Neural progenitor cell (in vitro differentiated cells): Measurements from ENCODE around the gene MDM1. TPM values are rescaled to one million over a fixed set of nuclear protein-coding genes. Genes with fewer than 3 reads are reported as not detected.

ENCODE experiments used
- DNase-seq: peaks from one replicate; pipeline ENCODE4 v3.0.0-alpha.2; 2016; ENCODE audit warnings: low spot score
- H2AFZ ChIP-seq: fragments of 200-600 bp; sonication (generic); replicated peaks from 2 replicates; pipeline ENCODE4 v1.6.1; 2016; ENCODE audit warnings: antibody characterized with exemption
- H3F3A ChIP-seq: fragments of 200-600 bp; sonication (generic); 2 replicates; pipeline ENCODE4 v1.6.1; 2016; ENCODE audit warnings: antibody characterized with exemption, low read depth
- H3K27ac ChIP-seq: fragments of 200-600 bp; sonication (generic); 2 replicates; pipeline ENCODE4 v1.5.1; 2016; ENCODE audit warnings: mild to moderate bottlenecking
- H3K27me3 ChIP-seq: fragments of 200-600 bp; sonication (generic); 2 replicates; pipeline ENCODE4 v1.6.1; 2016; ENCODE audit warnings: mild to moderate bottlenecking, moderate library complexity
- H3K36me3 ChIP-seq: fragments of 200-600 bp; sonication (generic); 2 replicates; pipeline ENCODE4 v1.5.1; 2016
- H3K4me1 ChIP-seq: fragments of 200-600 bp; sonication (generic); 2 replicates; pipeline ENCODE4 v1.6.1; 2016; ENCODE audit warnings: mixed run types
- H3K4me2 ChIP-seq: fragments of 200-600 bp; sonication (generic); 2 replicates; pipeline ENCODE4 v1.6.1; 2016
- H3K4me3 ChIP-seq: fragments of 200-600 bp; sonication (generic); 2 replicates; pipeline ENCODE4 v1.5.1; 2016
- H3K79me2 ChIP-seq: fragments of 200-600 bp; sonication (generic); 2 replicates; pipeline ENCODE4 v1.6.1; 2016; ENCODE audit warnings: low read depth
- H3K9ac ChIP-seq: fragments of 200-600 bp; sonication (generic); 2 replicates; pipeline ENCODE4 v1.6.1; 2016
- H3K9me3 ChIP-seq: fragments of 200-600 bp; sonication (generic); 2 replicates; pipeline ENCODE4 v1.5.1; 2016; ENCODE audit warnings: low read depth
- H4K20me1 ChIP-seq: fragments of 200-600 bp; sonication (generic); 2 replicates; pipeline ENCODE4 v1.6.1; 2016; ENCODE audit warnings: low read depth
- H3K27ac Mint-ChIP-seq: 3 replicates; pipeline ENCODE4 v1.8.0; 2021; ENCODE audit warnings: mixed read lengths
- H3K27me3 Mint-ChIP-seq: 2 replicates; pipeline ENCODE4 v1.8.0; 2022; ENCODE audit warnings: low read depth, mild to moderate bottlenecking, inconsistent platforms, moderate library complexity, mixed read lengths; ENCODE audit not compliant: insufficient read depth
- H3K36me3 Mint-ChIP-seq: 3 replicates; pipeline ENCODE4 v1.8.0; 2021; ENCODE audit warnings: mixed read lengths
- H3K4me1 Mint-ChIP-seq: 3 replicates; pipeline ENCODE4 v1.8.0; 2021; ENCODE audit warnings: mixed read lengths
- H3K4me3 Mint-ChIP-seq: 3 replicates; pipeline ENCODE4 v1.8.0; 2021; ENCODE audit warnings: mild to moderate bottlenecking, moderate library complexity, mixed read lengths
- H3K9me3 Mint-ChIP-seq: 3 replicates; pipeline ENCODE4 v1.8.0; 2020; ENCODE audit warnings: mixed read lengths
- CTCF ChIP-seq: fragments of 200-600 bp; sonication (generic); IDR thresholded peaks from 2 replicates; pipeline ENCODE4 v1.5.1; 2017; ENCODE audit warnings: antibody characterized with exemption, mild to moderate bottlenecking
- EZH2 ChIP-seq: fragments of 200-600 bp; sonication (generic); IDR thresholded peaks from 2 replicates; pipeline ENCODE4 v1.6.1; 2017; ENCODE audit warnings: antibody characterized with exemption, mild to moderate bottlenecking, moderate library complexity
- EZH2phosphoT487 ChIP-seq: fragments of 200-600 bp; sonication (generic); IDR thresholded peaks from 2 replicates; pipeline ENCODE4 v1.6.1; 2017; ENCODE audit warnings: antibody characterized with exemption
- total RNA-seq: library from RNA; depleted of rRNA; stranded (reverse); fragments of >200 nt; gene quantifications from 2 replicates; pipeline ENCODE4 v1.2.3, GENCODE V29; 2015; ENCODE audit warnings: low replicate concordance

The MDM1 gene
- total RNA-seq, 1 donor from 2014 or later, result 47.2 TPM

- Mint-ChIP-seq H3K4me1 (peaks cover 37% of the 10 kb centered on the region), H3K9me3 (no peaks in the 10 kb centered on the region), H3K27me3 (peaks cover 2% of the 10 kb centered on the region), H3K27ac (peak overlapping the region; percentile 4), H3K36me3 (peaks cover 14% of the 10 kb centered on the region), H3K4me3 (no peak overlapping the region)
- Histone ChIP-seq H3K36me3 (peaks cover 11% of the 10 kb centered on the region), H3F3A (peaks cover 9% of the 10 kb centered on the region), H3K4me3 (no peak overlapping the region), H3K4me1 (peaks cover 21% of the 10 kb centered on the region), H3K27ac (no peak overlapping the region), H4K20me1 (no peaks in the 10 kb centered on the region), H3K79me2 (peaks cover 12% of the 10 kb centered on the region), H3K27me3 (no peaks in the 10 kb centered on the region), H3K9ac (no peak overlapping the region), H3K4me2 (no peak overlapping the region), H3K9me3 (no peaks in the 10 kb centered on the region), H2AFZ (no peak overlapping the region)
- TF ChIP-seq EZH2 (no peak), EZH2phosphoT487 (no peak), CTCF (no peak)
- DNase-seq, result no peak
Observed at GRCh38 chr12:68325966-68326365, 6.2 kb downstream of the MDM1 start.

GRCh38 chr12:68324531-68324930, 7.6 kb downstream of the MDM1 start:
- no peaks in the 10 kb centered on the region for H3K27me3 ChIP-seq
- TF ChIP-seq EZH2 (no peak), EZH2phosphoT487 (no peak), CTCF (no peak)
- peaks cover 16% of the 10 kb centered on the region for H3K36me3 Mint-ChIP-seq
- H3K27ac Mint-ChIP-seq, result no peak overlapping the region
- H3K27me3 Mint-ChIP-seq, result no peaks in the 10 kb centered on the region
- no peaks in the 10 kb centered on the region for H3K9me3 Mint-ChIP-seq
- peaks cover 19% of the 10 kb centered on the region for H3K4me1 ChIP-seq
- no peak overlapping the region for H2AFZ ChIP-seq
- peaks cover 9% of the 10 kb centered on the region for H3F3A ChIP-seq
- no peak overlapping the region for H3K4me3 Mint-ChIP-seq
- H3K4me3 ChIP-seq, result no peak overlapping the region
- peaks cover 31% of the 10 kb centered on the region for H3K4me1 Mint-ChIP-seq
- H3K9ac ChIP-seq, result no peak overlapping the region
- no peak overlapping the region for H3K27ac ChIP-seq
- no peaks in the 10 kb centered on the region for H3K9me3 ChIP-seq
- no peaks in the 10 kb centered on the region for H4K20me1 ChIP-seq
- no peak for DNase-seq
- peaks cover 7% of the 10 kb centered on the region for H3K79me2 ChIP-seq
- peaks cover 11% of the 10 kb centered on the region for H3K36me3 ChIP-seq
- no peak overlapping the region for H3K4me2 ChIP-seq

GRCh38 chr12:68321140-68321539, 11.0 kb downstream of the MDM1 start:
- Histone ChIP-seq H2AFZ (no peak overlapping the region), H3K27ac (no peak overlapping the region), H4K20me1 (no peaks in the 10 kb centered on the region), H3K9me3 (no peaks in the 10 kb centered on the region), H3K27me3 (no peaks in the 10 kb centered on the region), H3F3A (no peaks in the 10 kb centered on the region), H3K4me1 (no peaks in the 10 kb centered on the region), H3K9ac (no peak overlapping the region), H3K79me2 (no peaks in the 10 kb centered on the region), H3K4me2 (no peak overlapping the region), H3K36me3 (peaks cover 11% of the 10 kb centered on the region), H3K4me3 (no peak overlapping the region)
- Mint-ChIP-seq H3K4me3 (no peak overlapping the region), H3K9me3 (no peaks in the 10 kb centered on the region), H3K36me3 (peaks cover 8% of the 10 kb centered on the region), H3K27ac (no peak overlapping the region), H3K27me3 (no peaks in the 10 kb centered on the region), H3K4me1 (peaks cover 8% of the 10 kb centered on the region)
- DNase-seq, result no peak
- TF ChIP-seq EZH2, result no peak
- TF ChIP-seq CTCF, result no peak
- TF ChIP-seq EZH2phosphoT487, result no peak
